ENCODE results near the gene MLST8. TPM values are rescaled to one million over a fixed set of nuclear protein-coding genes. Genes with fewer than 3 reads are reported as not detected.
A peak's percentile ranks its signal among the peaks of the same experiment; 100 is the strongest.

MLST8 gene
- polyA plus RNA-seq, 3 donors = 29.9 to 54.3 (median 30.5) TPM

- H3K36me3 ChIP-seq (replicated peaks in 1 of 2; ENCODE audit: control insufficient read depth in 1 of 2, insufficient read depth in 2 of 2, low read length in 2 of 2) = peaks cover 34 to 43% of the 10 kb centered on the region in 2 donors
- no peak for TF ChIP-seq CTCF (IDR thresholded peaks at IDR 0.05)
- no peak overlapping the region for H3K9ac ChIP-seq (ENCODE audit: insufficient read depth, low read length, poor library complexity, severe bottlenecking)
- no peak overlapping the region for H2AFZ ChIP-seq (ENCODE audit: insufficient read depth, low read depth, low read length, poor library complexity, severe bottlenecking)
- intact Hi-C loops (cut with micrococcal nuclease) = no loop called here
- H3K79me2 ChIP-seq (ENCODE audit: insufficient read depth, low read length) = no peaks in the 10 kb centered on the region
- peaks cover 5 to 6% of the 10 kb centered on the region in 2 donors for H3K4me1 ChIP-seq (ENCODE audit: control insufficient read depth in 1 of 2, insufficient read depth in 2 of 2, low read length in 2 of 2)
- Mint-ChIP-seq H3K36me3 (peaks cover 40 to 57% of the 10 kb centered on the region in 2 donors), H3K4me3 (peak overlapping the region in 1 of 2 donors; percentile 48), H3K27me3 (ENCODE audit: low read depth in 3 of 3) (peaks cover 35 to 50% (median 35%) of the 10 kb centered on the region in 3 donors), H3K4me1 (peaks cover 7% of the 10 kb centered on the region), H3K27ac (no peak overlapping the region), H3K9me3 (peaks cover 0 to 6% (median 0%) of the 10 kb centered on the region in 7 donors)
- H3K4me3 ChIP-seq (replicated peaks in 1 of 3; ENCODE audit: low read depth in 2 of 3, low read length in 3 of 3) = no peak overlapping the region
- H3K27ac ChIP-seq (ENCODE audit: low read depth in 1 of 2, low read length in 2 of 2) = no peak overlapping the region
- peaks cover 18 to 38% of the 10 kb centered on the region in 2 donors for H3K27me3 ChIP-seq (ENCODE audit: control insufficient read depth in 2 of 2, insufficient read depth in 2 of 2, low read length in 2 of 2)
- no peak overlapping the region for H3K4me2 ChIP-seq (replicated peaks; ENCODE audit: extremely low read depth, low read length, poor library complexity, severe bottlenecking)
- H3K9me3 ChIP-seq (replicated peaks in 1 of 2; ENCODE audit: control insufficient read depth in 1 of 2, insufficient read depth in 1 of 2, low read length in 2 of 2) = no peaks in the 10 kb centered on the region
- peaks cover 26% of the 10 kb centered on the region for H4K20me1 ChIP-seq (ENCODE audit: insufficient read depth, low read length)
- no peak for DNase-seq
- WGBS (ENCODE audit: insufficient coverage) = 12% methylated on average over 64 of the region's 65 CpGs
These were observed 32.4 kb downstream of the MLST8 start for GRCh38 chr16:2237493-2238149.

- H3K27me3 Mint-ChIP-seq (ENCODE audit: low read depth in 3 of 3) = peaks cover 35 to 50% (median 35%) of the 10 kb centered on the region in 3 donors
- Histone ChIP-seq H3K27ac (ENCODE audit: low read depth in 1 of 2, low read length in 2 of 2) (no peak overlapping the region), H3K4me3 (replicated peaks in 1 of 3; ENCODE audit: low read depth in 2 of 3, low read length in 3 of 3) (no peak overlapping the region), H3K9ac (ENCODE audit: insufficient read depth, low read length, poor library complexity, severe bottlenecking) (no peak overlapping the region), H3K79me2 (ENCODE audit: insufficient read depth, low read length) (no peaks in the 10 kb centered on the region), H4K20me1 (ENCODE audit: insufficient read depth, low read length) (peaks cover 26% of the 10 kb centered on the region), H3K9me3 (replicated peaks in 1 of 2; ENCODE audit: control insufficient read depth in 1 of 2, insufficient read depth in 1 of 2, low read length in 2 of 2) (no peaks in the 10 kb centered on the region), H2AFZ (ENCODE audit: insufficient read depth, low read depth, low read length, poor library complexity, severe bottlenecking) (no peak overlapping the region), H3K27me3 (ENCODE audit: control insufficient read depth in 2 of 2, insufficient read depth in 2 of 2, low read length in 2 of 2) (peaks cover 18 to 38% of the 10 kb centered on the region in 2 donors), H3K4me2 (replicated peaks; ENCODE audit: extremely low read depth, low read length, poor library complexity, severe bottlenecking) (no peak overlapping the region), H3K4me1 (ENCODE audit: control insufficient read depth in 1 of 2, insufficient read depth in 2 of 2, low read length in 2 of 2) (peaks cover 5 to 6% of the 10 kb centered on the region in 2 donors), H3K36me3 (replicated peaks in 1 of 2; ENCODE audit: control insufficient read depth in 1 of 2, insufficient read depth in 2 of 2, low read length in 2 of 2) (peaks cover 34 to 43% of the 10 kb centered on the region in 2 donors)
- H3K27ac Mint-ChIP-seq = no peak overlapping the region
- no peak overlapping the region for H3K4me3 Mint-ChIP-seq
- no peak for TF ChIP-seq CTCF (IDR thresholded peaks at IDR 0.05)
- H3K9me3 Mint-ChIP-seq = peaks cover 0 to 6% (median 0%) of the 10 kb centered on the region in 7 donors
- H3K36me3 Mint-ChIP-seq = peaks cover 36 to 59% of the 10 kb centered on the region in 2 donors
- 71% methylated on average over 15 of the region's 18 CpGs for WGBS (ENCODE audit: insufficient coverage)
- H3K4me1 Mint-ChIP-seq = peaks cover 8% of the 10 kb centered on the region
- intact Hi-C loops (cut with micrococcal nuclease) = no loop called here
- no peak for DNase-seq
These were observed 33.0 kb downstream of the MLST8 start for GRCh38 chr16:2238150-2238837.

All from CD14-positive monocyte (primary cell).